A549 (cell line): ENCODE data around the gene GRIK5. TPM values are rescaled to one million over a fixed set of nuclear protein-coding genes. Genes with fewer than 3 reads are reported as not detected.

Experiments used
- ATAC-seq, 2 experiments: fragments of 200-7000 bp in 1 of 2; fragments of >200 bp in 1 of 2; cut with Nextera tagmentation in 1 of 2; cut with Tn5 transposase in 1 of 2; 3 replicates each; pipeline versions ENCODE4 v1.8.0 to v1.9.1; 2018 to 2020; ENCODE audit warnings: mild to moderate bottlenecking in 1 of 2, moderate library complexity in 1 of 2
- CTCF ChIA-PET: fragments of 300-600 bp; sonication (Branson Sonifier 250); formaldehyde crosslinking; extraction: SDS; loops from one replicate; lab custom pipeline; 2021; ENCODE audit warnings: antibody characterized with exemption, inconsistent platforms; lab: Yijun Ruan, JAX
- POLR2A ChIA-PET: fragments of 350-600 bp; formaldehyde crosslinking; extraction: SDS; loops from one replicate; lab custom pipeline; 2021; ENCODE audit warnings: antibody characterized with exemption, inconsistent platforms; lab: Yijun Ruan, JAX
- DNase-seq, 2 experiments: peaks; one replicate each; pipeline versions ENCODE4 v3.0.0 to v3.0.0-alpha.2; 2011 to 2016; ENCODE audit warnings: low read depth in 1 of 2, low spot score in 1 of 2
- FAIRE-seq: peaks from 2 replicates; lab custom pipeline; 2011; peaks lifted over from hg19 to GRCh38; lab: Jason Lieb, UNC
- H3K27ac ChIP-seq, 2 experiments: fragments of >200 bp; sonication (Bioruptor Twin); formaldehyde crosslinking; 3 replicates each; pipeline ENCODE4 v1.5.1; 2016 to 2017
- H3K4me1 ChIP-seq: fragments of >200 bp; sonication (Bioruptor Twin); formaldehyde crosslinking; 3 replicates; pipeline ENCODE4 v1.6.1; 2016
- H3K4me2 ChIP-seq: fragments of >200 bp; sonication (Bioruptor Twin); formaldehyde crosslinking; 3 replicates; pipeline ENCODE4 v1.6.1; 2016
- H3K4me3 ChIP-seq: fragments of >200 bp; sonication (Bioruptor Twin); formaldehyde crosslinking; 3 replicates; pipeline ENCODE4 v1.5.1; 2016
- H3K9me3 ChIP-seq: fragments of >200 bp; sonication (Bioruptor Twin); formaldehyde crosslinking; 3 replicates; pipeline ENCODE4 v1.6.1; 2016
- CBX2 ChIP-seq: fragments of 200-600 bp; sonication (generic); IDR thresholded peaks from 2 replicates; pipeline ENCODE4 v1.6.1; 2016; ENCODE audit warnings: low read depth, mild to moderate bottlenecking, borderline replicate concordance
- CEBPB ChIP-seq, 2 experiments: fragments of >200 bp in 1 of 2; sonication (Bioruptor Twin) in 1 of 2; formaldehyde crosslinking in 1 of 2; IDR thresholded peaks; 2 replicates each; pipeline ENCODE4 v1.6.1; 2012 to 2016
- CHD4 ChIP-seq: fragments of 200-600 bp; sonication (generic); IDR thresholded peaks from 2 replicates; pipeline ENCODE4 v1.6.1; 2016; ENCODE audit warnings: antibody characterized with exemption, mild to moderate bottlenecking, borderline replicate concordance
- CTCF ChIP-seq: fragments of >200 bp; sonication (Bioruptor Twin); formaldehyde crosslinking; IDR thresholded peaks from 3 replicates; pipeline ENCODE4 v1.5.1; 2016
- EHF ChIP-seq: fragments of 250-450 bp; sonication (Bioruptor Pico); IDR thresholded peaks from 2 replicates; pipeline ENCODE4 v1.5.0; 2020; ENCODE audit warnings: mild to moderate bottlenecking
- ESRRA ChIP-seq: fragments of 150-350 bp; IDR thresholded peaks from 2 replicates; pipeline ENCODE4 v1.6.1; 2014; ENCODE audit warnings: mild to moderate bottlenecking, low read length, borderline replicate concordance
- FOSB ChIP-seq: fragments of 250-450 bp; sonication (Bioruptor Pico); IDR thresholded peaks from 2 replicates; pipeline ENCODE4 v1.5.0; 2020; ENCODE audit warnings: mild to moderate bottlenecking, moderate library complexity
- FOSL2 ChIP-seq, 2 experiments: fragments of 450-650 bp in 1 of 2; fragments of >200 bp in 1 of 2; sonication (Bioruptor Twin) in 1 of 2; formaldehyde crosslinking; IDR thresholded peaks; 2 replicates each; pipeline versions ENCODE4 v1.5.0 to v1.6.1; 2016 to 2020; ENCODE audit warnings: mild to moderate bottlenecking in 1 of 2, moderate library complexity in 1 of 2
- FOXS1 ChIP-seq: fragments of 250-450 bp; sonication (Bioruptor Pico); IDR thresholded peaks from 2 replicates; pipeline ENCODE4 v1.5.0; 2020; ENCODE audit warnings: mild to moderate bottlenecking, moderate library complexity
- GATA3 ChIP-seq: IDR thresholded peaks from 2 replicates; pipeline ENCODE4 v1.6.1; 2012; ENCODE audit warnings: borderline replicate concordance
- HDAC2 ChIP-seq: fragments of 200-600 bp; sonication (generic); IDR thresholded peaks from 2 replicates; pipeline ENCODE4 v1.6.1; 2016
- HES2 ChIP-seq: fragments of >200 bp; sonication (Bioruptor Twin); formaldehyde crosslinking; IDR thresholded peaks from 2 replicates; pipeline ENCODE4 v1.6.1; 2016
- HEYL ChIP-seq: fragments of 250-450 bp; sonication (Bioruptor Pico); IDR thresholded peaks from 2 replicates; pipeline ENCODE4 v1.8.0; 2021; ENCODE audit warnings: mild to moderate bottlenecking, moderate library complexity
- HOXA7 ChIP-seq: fragments of 250-450 bp; sonication (Bioruptor Pico); IDR thresholded peaks from 2 replicates; pipeline ENCODE4 v1.5.0; 2020; ENCODE audit warnings: mild to moderate bottlenecking, moderate library complexity
- HOXB5 ChIP-seq: fragments of 250-450 bp; sonication (Bioruptor Pico); IDR thresholded peaks from 2 replicates; pipeline ENCODE4 v1.5.0; 2020; ENCODE audit warnings: mild to moderate bottlenecking, moderate library complexity
- JUN ChIP-seq, 2 experiments: fragments of >200 bp; sonication (Bioruptor Twin); formaldehyde crosslinking; IDR thresholded peaks; 2 replicates in 1 of 2; 3 replicates in 1 of 2; pipeline ENCODE4 v1.6.1; 2016 to 2017
- JUNB ChIP-seq: fragments of >200 bp; sonication (Bioruptor Twin); formaldehyde crosslinking; IDR thresholded peaks from 2 replicates; pipeline ENCODE4 v1.6.1; 2016
- KDM1A ChIP-seq: fragments of 200-600 bp; sonication (generic); IDR thresholded peaks from 2 replicates; pipeline ENCODE4 v1.6.1; 2016; ENCODE audit warnings: low read depth, mild to moderate bottlenecking
- KDM5A ChIP-seq: fragments of 200-600 bp; sonication (generic); IDR thresholded peaks from 2 replicates; pipeline ENCODE4 v1.6.1; 2016; ENCODE audit warnings: antibody characterized with exemption, mild to moderate bottlenecking
- MAFK ChIP-seq: fragments of 450-650 bp; IDR thresholded peaks from 2 replicates; pipeline ENCODE4 v1.6.1; 2014; ENCODE audit not compliant: partially characterized antibody
- MAX ChIP-seq: IDR thresholded peaks from 2 replicates; pipeline ENCODE4 v1.6.1; 2012
- MAZ ChIP-seq: fragments of 150-350 bp; IDR thresholded peaks from 2 replicates; pipeline ENCODE4 v1.6.1; 2014; ENCODE audit warnings: antibody characterized with exemption, low read depth, low read length, borderline replicate concordance
- NFE2L2 ChIP-seq: fragments of 150-350 bp; conservative IDR thresholded peaks from 2 replicates; pipeline ENCODE4 v1.6.1; 2014; ENCODE audit warnings: low read length
- POLR2A ChIP-seq: IDR thresholded peaks from 2 replicates; pipeline ENCODE4 v1.6.1; 2012; ENCODE audit warnings: mild to moderate bottlenecking, low read length
- POLR2AphosphoS2 ChIP-seq: conservative IDR thresholded peaks from 2 replicates; pipeline ENCODE4 v1.6.1; 2012; ENCODE audit warnings: low read length, improper control_type of control experiment, inconsistent platforms
- RAD21 ChIP-seq, 2 experiments: fragments of >200 bp in 1 of 2; sonication (Bioruptor Twin) in 1 of 2; formaldehyde crosslinking in 1 of 2; IDR thresholded peaks in 1 of 2; conservative IDR thresholded peaks in 1 of 2; 2 replicates in 1 of 2; 3 replicates in 1 of 2; pipeline ENCODE4 v1.6.1; 2012 to 2018; ENCODE audit warnings: inconsistent platforms in 1 of 2
- RARB ChIP-seq: fragments of 250-450 bp; sonication (Bioruptor Pico); IDR thresholded peaks from 2 replicates; pipeline ENCODE4 v1.8.0; 2021; ENCODE audit warnings: mild to moderate bottlenecking, moderate library complexity
- RCOR1 ChIP-seq: fragments of 150-350 bp; IDR thresholded peaks from 2 replicates; pipeline ENCODE4 v1.6.1; 2014; ENCODE audit warnings: antibody characterized with exemption, low read length, low read depth
- SMC3 ChIP-seq: fragments of >200 bp; sonication (Bioruptor Twin); formaldehyde crosslinking; IDR thresholded peaks from 3 replicates; pipeline ENCODE4 v1.6.1; 2018; ENCODE audit warnings: inconsistent platforms
- SREBF2 ChIP-seq: fragments of 450-650 bp; IDR thresholded peaks from 2 replicates; pipeline ENCODE4 v1.6.1; 2014; ENCODE audit warnings: mild to moderate bottlenecking, moderate library complexity
- TFCP2L1 ChIP-seq: fragments of 250-450 bp; sonication (Bioruptor Pico); IDR thresholded peaks from 2 replicates; pipeline ENCODE4 v1.5.0; 2021; ENCODE audit warnings: mild to moderate bottlenecking
- ZSCAN20 ChIP-seq: fragments of 250-450 bp; sonication (Bioruptor Pico); IDR thresholded peaks from 2 replicates; pipeline ENCODE4 v1.8.0; 2022; ENCODE audit warnings: mild to moderate bottlenecking, moderate library complexity
- WGBS: methylation state at CpG from one replicate; pipeline ENCODE4 v1.1.6; 2017; ENCODE audit errors: missing lambda C conversion rate; 5-methylcytosine and 5-hydroxymethylcytosine counted together
- polyA plus RNA-seq, 4 experiments: library from polyadenylated mRNA; depleted of rRNA in 3 of 4; stranded (reverse); fragments of >200 nt; fragmentation: RNase III in 1 of 4; extraction: RNeasy Plus Mini Kit Qiagen cat#74134 plus additional on column Dnase treatment in 1 of 4; gene quantifications; 2 replicates in 3 of 4; 3 replicates in 1 of 4; pipeline ENCODE4 v1.2.3, GENCODE V29; 2011 to 2017

Gene GRIK5
- polyA plus RNA-seq, 2 of the 4 experiments (the other 2 are of a cell fraction): 0.22 to 0.54 TPM

- no peaks in the 10 kb centered on the region for H3K9me3 ChIP-seq
- TF ChIP-seq MAZ (no peak), POLR2A (no peak), SREBF2 (no peak), HES2 (no peak), GATA3 (no peak), JUNB (no peak), RCOR1 (peak; percentile 42), FOXS1 (no peak), CEBPB (IDR thresholded peaks at IDR 0.05) (no peak), CHD4 (no peak), NFE2L2 (peak; percentile 32; the same call in 1 of the 2 replicates), HOXA7 (no peak), EHF (CRISPR knock-in tag) (no peak), CTCF (no peak), HEYL (CRISPR knock-in tag) (no peak), KDM1A (peak; percentile 72; the same call in 1 of the 2 replicates)
- H3K4me3 ChIP-seq: no peak overlapping the region
- ATAC-seq (no peak), DNase-seq (no peak), FAIRE-seq (peak; percentile 91)
- H3K27ac ChIP-seq: no peak overlapping the region
- H3K4me2 ChIP-seq: no peak overlapping the region
- H3K4me1 ChIP-seq: peaks cover 28% of the 10 kb centered on the region
- 54% methylated on average over 1 of the region's 1 CpG for WGBS
- ChIA-PET CTCF (interaction anchor here (0.7 to 32.8 kb wide), 18 partner anchors 8 to 469 kb away, joined by 3 to 678 read pairs (median 24); partner anchors contain the start of genes GSK3A and POU2F2), POLR2A (interaction anchor here (1.2 kb wide), 1 partner anchor 132 kb away, joined by 7 read pairs; no protein-coding TSS in a partner anchor)
Measured at GRCh38 chr19:42110658-42111057, 40.7 kb upstream of the GRIK5 start.

- TF ChIP-seq FOSL2 (IDR thresholded peaks at IDR 0.05) (no peak), FOSL2 (CRISPR knock-in tag; IDR thresholded peaks at IDR 0.05) (0 out of 2 replicates have a peak, but pooled peaks have one; percentile 5), JUNB (no peak)
- TF ChIP-seq, all 56 proteins: peak for 1
- Histone ChIP-seq H3K4me3 (no peak overlapping the region), H3K4me2 (no peak overlapping the region), H3K27ac (no peak overlapping the region), H3K4me1 (peaks cover 28% of the 10 kb centered on the region), H3K9me3 (no peaks in the 10 kb centered on the region)
- ChIA-PET CTCF (interaction anchor here (0.7 to 32.8 kb wide), 27 partner anchors 8 to 340 kb away, joined by 3 to 678 read pairs (median 16); partner anchors contain the start of genes GSK3A, PAFAH1B3, POU2F2 and PRR19), POLR2A (interaction anchor here (0.7 to 1.2 kb wide), 2 partner anchors 79 to 133 kb away, joined by 7 read pairs; no protein-coding TSS in a partner anchor)
- ATAC-seq (no peak), FAIRE-seq (no peak), DNase-seq (no peak)
- WGBS: 69% methylated on average over 3 of the region's 3 CpGs
Measured at GRCh38 chr19:42109896-42110295, 39.9 kb upstream of the GRIK5 start.

- peak; percentile 100 for FAIRE-seq
- TF ChIP-seq ESRRA: 0 out of 2 replicates have a peak, but pooled peaks have one; percentile 11
- TF ChIP-seq JUN (IDR thresholded peaks at IDR 0.05): 0 out of 5 replicates have a peak, but pooled peaks of 1 of the 2 experiments have one; percentile 32
- TF ChIP-seq SMC3: peak; percentile 99
- no peak for TF ChIP-seq CBX2
- TF ChIP-seq ZSCAN20 (CRISPR knock-in tag): no peak
- TF ChIP-seq HES2: no peak
- TF ChIP-seq SREBF2: no peak
- TF ChIP-seq NFE2L2: no peak
- peak; percentile 34 for TF ChIP-seq MAFK
- no peak for TF ChIP-seq FOSB (CRISPR knock-in tag)
- no peak for TF ChIP-seq HOXB5 (CRISPR knock-in tag)
- no peak for TF ChIP-seq TFCP2L1
- TF ChIP-seq RAD21 (conservative IDR thresholded peaks at IDR 0.05 in 1 of 2, IDR thresholded peaks at IDR 0.05 in 1 of 2): peak; percentile 100
- peak; percentile 69 for TF ChIP-seq MAX
- no peak for TF ChIP-seq POLR2AphosphoS2
- no peak for TF ChIP-seq KDM5A
- TF ChIP-seq HDAC2: no peak
- TF ChIP-seq RARB (CRISPR knock-in tag): no peak
- no peak for TF ChIP-seq JUNB
Measured at GRCh38 chr19:42108527-42109389, 38.8 kb upstream of the GRIK5 start.

More at GRCh38 chr19:42108527-42109389, 38.8 kb upstream of the GRIK5 start:
- Histone ChIP-seq H3K4me1 (peaks cover 18% of the 10 kb centered on the region), H3K27ac (peak overlapping the region in 1 of 2 experiments; percentile 11; a peak in 1 of 6 replicates), H3K4me2 (no peak overlapping the region), H3K4me3 (no peak overlapping the region), H3K9me3 (no peaks in the 10 kb centered on the region)
- ATAC-seq: peak; percentile 81 to 91
- ChIA-PET POLR2A (no interaction called here), CTCF (interaction anchor here (0.6 to 32.8 kb wide), 102 partner anchors 10 to 1392 kb away, joined by 3 to 678 read pairs (median 5); partner anchors contain the start of genes CXCL17, ERF, GSK3A and PAFAH1B3)
- WGBS: 26% methylated on average over 16 of the region's 16 CpGs
- DNase-seq: peak; percentile 95 to 98
